Stimulated activated CD8-positive, alpha-beta memory T cell treated with anti-CD3 and anti-CD28 coated beads, Interleukin-12 subunit alpha, Interleukin-12 subunit beta, amount 100 ng/mL, for 4 hours (primary cell): Measurements from ENCODE around the gene SYT15.
"Not testable (repeated sequence)": the region's sequence is repeated elsewhere in the genome, so short reads cannot be mapped to it uniquely, and the experiment has no call there.

Experiments used
- DNase-seq: peaks from one replicate; pipeline ENCODE4 v3.0.0-alpha.2; 2020; ENCODE audit warnings: low read depth

Gene SYT15

DNA sequence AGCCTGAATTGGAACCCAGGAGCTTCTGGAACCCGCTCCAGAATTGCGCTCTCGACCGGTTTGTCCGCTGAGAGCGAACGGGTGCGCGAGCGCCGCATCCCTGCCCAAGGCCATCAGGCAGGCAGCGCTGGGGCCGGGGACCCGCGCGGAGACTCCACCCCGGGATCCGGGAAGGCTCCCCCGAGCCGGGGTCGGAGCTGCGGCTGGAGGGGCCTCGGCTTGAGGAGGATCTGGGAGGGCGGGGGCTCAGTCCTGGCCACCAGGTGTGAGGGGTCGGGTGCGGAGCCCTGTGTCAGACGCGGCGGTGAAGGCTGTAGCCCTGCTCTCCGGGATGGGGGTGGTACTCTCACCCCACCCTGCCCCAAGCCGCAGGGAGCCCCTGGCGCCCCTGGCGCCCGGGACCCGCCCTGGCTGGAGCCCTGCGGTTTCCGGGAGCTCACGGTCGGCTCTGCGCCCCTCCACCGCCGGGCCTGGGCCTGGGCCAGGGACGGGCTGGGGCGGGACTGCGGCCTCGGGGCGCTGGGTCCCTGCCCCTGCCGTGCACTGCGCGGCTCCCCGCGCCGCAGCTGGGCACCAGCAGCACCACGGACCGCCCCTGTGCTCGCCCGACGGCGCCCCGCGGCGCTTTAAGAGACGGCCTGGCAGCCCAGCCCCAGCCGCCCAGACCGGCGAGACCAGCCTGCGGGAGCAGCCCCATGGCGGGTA lies at the start of gene SYT15:
Gene SYT15, plus strand, starts transcription at position 655 of the 705 bp plus-strand sequence. Its CDS starts 41 bp downstream, at position 696.
- DNase-seq, result not testable (repeated sequence)

GRCh38 chr10:46529742-46530141 lies 49.2 kb upstream of the SYT15 start:
- not testable (repeated sequence) for DNase-seq

GRCh38 chr10:46530249-46531186 lies 48.4 kb upstream of the SYT15 start:
- DNase-seq, result no peak

DNA sequence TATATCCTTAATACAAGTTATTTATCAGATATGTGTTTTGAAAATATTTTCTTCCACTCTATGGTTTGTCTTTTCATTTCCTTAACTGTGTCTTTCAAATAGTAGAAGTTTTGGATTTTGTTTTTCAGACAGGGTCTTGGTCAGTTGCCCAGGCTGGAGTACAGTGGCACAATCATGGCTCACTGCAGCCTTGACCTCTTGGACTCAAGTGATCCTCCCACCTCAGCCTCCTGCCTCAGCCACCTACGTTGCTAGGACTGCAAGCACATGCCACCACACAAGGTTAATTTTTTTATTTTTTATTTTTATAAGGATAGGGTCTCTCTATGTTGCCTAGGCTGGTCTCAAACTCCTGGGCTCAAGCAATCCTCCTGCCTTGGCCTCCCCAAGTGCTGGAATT lies 46.7 kb upstream of the SYT15 start:
- DNase-seq, result not testable (repeated sequence)

DNA sequence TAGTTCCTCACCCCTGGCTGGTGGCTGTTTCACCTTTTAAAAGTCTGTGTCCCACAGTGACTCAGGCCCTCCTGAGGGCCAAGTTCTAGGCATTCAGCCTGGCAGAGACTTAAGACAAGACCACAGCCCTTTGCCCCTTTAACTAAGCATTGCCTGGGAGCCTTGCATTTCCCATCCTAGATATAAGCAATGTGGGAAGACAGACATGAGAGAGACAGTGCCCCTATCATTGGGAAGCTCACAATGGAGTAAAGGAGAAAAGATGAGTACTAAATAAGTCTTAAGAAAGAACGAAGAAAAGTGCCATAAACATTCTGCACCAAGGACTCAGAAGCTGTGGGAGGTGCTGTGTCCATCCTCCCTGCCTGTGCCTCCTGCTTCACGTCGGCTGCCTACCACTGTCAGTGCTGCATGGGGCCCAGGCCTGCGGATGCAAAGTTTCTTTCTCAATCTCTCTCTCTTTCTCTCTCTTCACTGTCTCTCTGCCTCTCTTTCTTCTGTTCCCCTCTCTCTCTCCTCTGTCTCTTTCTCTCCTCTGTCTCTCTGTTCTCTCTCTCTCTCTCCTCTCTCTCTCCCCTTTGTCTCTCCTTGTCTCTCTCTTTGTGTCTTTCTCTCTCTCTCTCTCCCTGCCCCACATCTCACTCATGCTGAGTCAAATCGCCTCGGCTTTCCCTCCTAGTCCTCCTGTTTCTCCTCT lies 44.0 kb upstream of the SYT15 start:
- DNase-seq, result no peak

DNA sequence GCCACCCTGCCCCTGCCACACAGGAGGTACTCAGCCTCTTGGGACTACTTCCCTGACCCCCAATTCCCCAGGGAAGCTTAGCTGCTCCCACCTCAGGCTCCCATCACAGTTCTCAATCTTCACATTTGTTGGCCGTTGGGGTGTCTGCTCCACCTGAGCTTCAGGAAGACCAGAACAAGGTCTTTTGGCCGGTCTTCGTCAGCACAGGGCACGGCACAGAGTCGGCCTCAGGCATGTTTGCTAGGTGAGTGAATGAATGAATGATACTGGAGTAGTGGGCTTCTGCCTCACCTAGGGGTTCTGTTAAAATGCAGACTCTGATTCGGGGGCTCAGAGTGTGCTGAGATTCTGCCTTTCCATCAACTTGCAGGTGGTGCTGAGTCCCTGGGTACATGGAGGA lies 42.8 kb upstream of the SYT15 start:
- no peak for DNase-seq

DNA sequence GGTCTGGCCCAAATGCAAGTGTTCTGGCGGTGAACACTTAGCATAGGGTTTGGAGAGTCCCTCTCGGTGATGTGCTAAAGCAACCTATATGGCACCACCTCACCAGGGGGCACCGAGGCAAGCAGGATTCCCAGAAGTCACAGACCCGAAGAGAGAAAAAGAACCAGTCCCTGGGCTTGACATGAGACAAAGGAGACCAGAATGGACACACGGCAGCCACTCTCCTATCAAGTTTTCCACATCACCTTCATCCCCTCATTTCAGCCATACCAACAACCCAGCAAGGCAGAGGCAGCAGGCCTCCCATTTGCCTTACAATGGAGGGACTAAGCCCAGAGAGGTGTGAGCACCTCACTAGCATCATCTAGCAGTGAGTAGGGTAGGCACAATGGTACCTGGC lies 42.1 kb upstream of the SYT15 start:
- no peak for DNase-seq

GRCh38 chr10:46537309-46537708 lies 41.6 kb upstream of the SYT15 start:
- no peak for DNase-seq

- DNase-seq, result no peak
These were observed 40.8 kb upstream of the SYT15 start for GRCh38 chr10:46538155-46538554.

- DNase-seq, result no peak
These were observed 40.1 kb upstream of the SYT15 start for GRCh38 chr10:46538717-46539426.

- no peak for DNase-seq
These were observed 39.1 kb upstream of the SYT15 start for GRCh38 chr10:46539596-46540411.

- DNase-seq, result no peak
These were observed 38.4 kb upstream of the SYT15 start for GRCh38 chr10:46540412-46541016.

GRCh38 chr10:46541017-46541661 lies 37.8 kb upstream of the SYT15 start:
- no peak for DNase-seq

- DNase-seq, result no peak
These were observed 37.0 kb upstream of the SYT15 start for GRCh38 chr10:46541735-46542566.

- DNase-seq, result no peak
These were observed 36.1 kb upstream of the SYT15 start for GRCh38 chr10:46542567-46543465.

DNA sequence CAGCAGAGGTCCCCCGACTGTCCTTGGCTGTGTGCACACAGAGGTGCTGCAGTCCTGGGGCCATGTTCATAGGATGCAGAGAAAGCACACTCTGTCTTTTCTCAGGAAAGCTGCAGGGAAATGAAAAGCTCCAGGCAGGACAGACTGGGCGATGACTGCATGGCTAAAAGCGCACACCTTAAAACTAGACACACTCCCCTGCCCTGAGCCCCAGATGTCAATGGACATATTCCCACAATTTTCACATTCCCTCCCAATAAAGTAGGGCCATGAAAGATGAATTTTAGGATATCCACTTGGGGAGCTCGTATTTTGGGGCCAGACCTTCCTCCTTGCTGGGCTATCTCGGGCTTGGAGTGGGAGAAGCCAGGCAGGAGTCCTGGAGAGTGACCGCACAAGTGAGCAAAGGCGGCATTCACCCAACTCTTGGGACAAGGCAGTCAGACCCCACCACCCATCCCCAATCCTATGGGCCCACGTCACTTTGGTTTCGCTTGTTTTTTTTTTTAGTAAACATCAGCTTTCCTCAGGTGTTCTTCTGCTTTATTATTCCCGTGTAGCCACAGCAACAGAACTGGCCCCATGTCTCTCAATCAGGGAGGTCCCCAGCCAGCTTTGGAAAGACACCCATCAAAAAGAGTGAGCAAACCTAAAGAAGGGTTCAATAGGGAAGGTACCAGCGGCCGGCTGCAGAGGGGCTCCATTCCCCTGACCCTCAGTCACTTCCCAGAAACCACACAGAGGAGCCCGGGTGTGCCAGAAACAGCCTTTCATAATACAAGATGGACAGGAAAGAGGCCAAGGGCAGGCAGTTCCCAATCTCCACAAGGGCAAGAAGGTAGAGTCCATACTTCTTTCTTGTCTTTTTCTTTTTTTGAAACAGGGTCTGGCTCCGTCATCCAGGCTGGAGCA lies 35.2 kb upstream of the SYT15 start:
- DNase-seq, result no peak
